Thyroid gland (tissue), 4 donors: ENCODE data around the gene NR1H4.
"Not testable (repeated sequence)": the region's sequence is repeated elsewhere in the genome, so short reads cannot be mapped to it uniquely, and the experiment has no call there.

Experiments used
- CTCF ChIP-seq, 6 experiments: fragments of 200-600 bp in 3 of 6; fragments of 450-650 bp in 3 of 6; sonication (generic) in 3 of 6; IDR thresholded peaks; one replicate each; pipeline ENCODE4 v1.5.1; 2016 to 2019; ENCODE audit warnings: antibody characterized with exemption in 6 of 6, mild to moderate bottlenecking in 2 of 6, inconsistent platforms in 1 of 6, moderate library complexity in 1 of 6
- POLR2A ChIP-seq, 2 donors: fragments of 450-650 bp; IDR thresholded peaks; one replicate each; pipeline ENCODE4 v1.6.1; 2017; ENCODE audit warnings: antibody characterized with exemption in 2 of 2, mild to moderate bottlenecking in 2 of 2, moderate library complexity in 1 of 2

GRCh38 chr12:100602997-100603396 lies 129.3 kb downstream of the NR1H4 start:
- TF ChIP-seq CTCF, POLR2A (IDR thresholded peaks at IDR 0.05): not testable (repeated sequence)
